ENCODE data around the gene OPCML.

The OPCML gene

GRCh38 chr11:132367293-132367692 lies 1165.0 kb downstream of the OPCML start:
- no peak overlapping the region for H3K4me3 ChIP-seq (ENCODE audit: low read length)
- TF ChIP-seq, protein P1, sequence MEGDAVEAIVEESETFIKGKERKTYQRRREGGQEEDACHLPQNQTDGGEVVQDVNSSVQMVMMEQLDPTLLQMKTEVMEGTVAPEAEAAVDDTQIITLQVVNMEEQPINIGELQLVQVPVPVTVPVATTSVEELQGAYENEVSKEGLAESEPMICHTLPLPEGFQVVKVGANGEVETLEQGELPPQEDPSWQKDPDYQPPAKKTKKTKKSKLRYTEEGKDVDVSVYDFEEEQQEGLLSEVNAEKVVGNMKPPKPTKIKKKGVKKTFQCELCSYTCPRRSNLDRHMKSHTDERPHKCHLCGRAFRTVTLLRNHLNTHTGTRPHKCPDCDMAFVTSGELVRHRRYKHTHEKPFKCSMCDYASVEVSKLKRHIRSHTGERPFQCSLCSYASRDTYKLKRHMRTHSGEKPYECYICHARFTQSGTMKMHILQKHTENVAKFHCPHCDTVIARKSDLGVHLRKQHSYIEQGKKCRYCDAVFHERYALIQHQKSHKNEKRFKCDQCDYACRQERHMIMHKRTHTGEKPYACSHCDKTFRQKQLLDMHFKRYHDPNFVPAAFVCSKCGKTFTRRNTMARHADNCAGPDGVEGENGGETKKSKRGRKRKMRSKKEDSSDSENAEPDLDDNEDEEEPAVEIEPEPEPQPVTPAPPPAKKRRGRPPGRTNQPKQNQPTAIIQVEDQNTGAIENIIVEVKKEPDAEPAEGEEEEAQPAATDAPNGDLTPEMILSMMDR (conservative IDR thresholded peaks at IDR 0.05; ENCODE audit: low read length): no peak
- DNase-seq (ENCODE audit: low read depth): no peak

DNA sequence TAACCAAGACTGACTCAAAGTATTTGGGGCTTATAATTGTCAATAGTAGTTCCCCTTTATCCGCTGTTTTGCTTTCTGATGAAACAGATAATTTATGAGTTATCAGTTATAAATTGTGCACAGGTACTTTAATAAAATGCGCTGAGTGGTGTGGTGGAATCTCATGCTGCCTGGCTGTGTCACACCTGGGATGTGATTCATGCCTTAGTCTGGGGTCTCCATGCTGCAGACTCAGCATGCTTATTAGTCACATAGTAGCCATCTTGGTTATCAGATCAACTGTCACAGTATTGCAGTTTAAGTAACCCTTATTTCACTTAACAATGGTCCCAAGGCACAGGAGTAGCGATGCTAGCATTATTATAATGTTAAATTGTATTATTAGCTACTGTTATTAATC lies 1166.7 kb downstream of the OPCML start:
- TF ChIP-seq, protein P1 (conservative IDR thresholded peaks at IDR 0.05; ENCODE audit: low read length): no peak
- H3K4me3 ChIP-seq (ENCODE audit: low read length): no peak overlapping the region
- DNase-seq (ENCODE audit: low read depth): no peak

Measured in AG10803 (cell line).